ENCODE measurements around the gene IL12RB2. TPM values are rescaled to one million over a fixed set of nuclear protein-coding genes. Genes with fewer than 3 reads are reported as not detected.
A peak's percentile ranks its signal among the peaks of the same experiment; 100 is the strongest.
"Not testable (repeated sequence)": the region's sequence is repeated elsewhere in the genome, so short reads cannot be mapped to it uniquely, and the experiment has no call there.

IL12RB2 gene
- total RNA-seq, 1 donor from 2014 or later: 0.06 TPM

DNA sequence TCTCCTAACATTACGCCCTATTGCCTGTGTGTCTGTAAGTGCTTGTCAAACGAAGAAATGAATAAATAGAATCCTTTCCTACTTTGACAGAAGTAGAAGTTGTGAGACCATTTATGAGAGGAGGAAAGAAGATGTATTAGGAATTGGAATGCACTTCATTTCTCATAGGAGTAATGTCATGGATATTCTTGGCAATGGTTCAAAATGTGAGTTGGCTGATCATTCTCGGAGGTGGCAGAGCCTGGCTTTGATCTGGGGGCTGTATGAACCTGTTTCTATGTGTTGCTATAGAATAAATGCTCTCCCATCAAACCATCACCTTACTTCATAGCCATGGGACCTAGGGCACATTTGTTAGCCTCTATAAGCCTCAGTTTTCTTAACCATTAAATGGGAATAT is 132.7 kb downstream of the IL12RB2 start:
- Histone ChIP-seq H2AFZ (replicated peaks) (no peak overlapping the region), H3K36me3 (no peaks in the 10 kb centered on the region), H3F3A (ENCODE audit: low read depth) (no peaks in the 10 kb centered on the region), H3K27me3 (no peaks in the 10 kb centered on the region), H3K4me1 (no peaks in the 10 kb centered on the region), H3K79me2 (ENCODE audit: low read depth) (no peaks in the 10 kb centered on the region), H4K20me1 (ENCODE audit: low read depth) (no peaks in the 10 kb centered on the region), H3K4me2 (no peak overlapping the region), H3K27ac (no peak overlapping the region), H3K9ac (no peak overlapping the region), H3K9me3 (ENCODE audit: low read depth) (no peaks in the 10 kb centered on the region), H3K4me3 (no peak overlapping the region)
- peaks cover 4% of the 10 kb centered on the region for H3K4me1 Mint-ChIP-seq
- no peak for DNase-seq (ENCODE audit: low spot score)
- no peak overlapping the region for H3K4me3 Mint-ChIP-seq
- no peaks in the 10 kb centered on the region for H3K9me3 Mint-ChIP-seq
- no peak overlapping the region for H3K27ac Mint-ChIP-seq
- TF ChIP-seq EZH2phosphoT487 (IDR thresholded peaks at IDR 0.05) (no peak), EZH2 (IDR thresholded peaks at IDR 0.05) (no peak)
- TF ChIP-seq, protein P1, sequence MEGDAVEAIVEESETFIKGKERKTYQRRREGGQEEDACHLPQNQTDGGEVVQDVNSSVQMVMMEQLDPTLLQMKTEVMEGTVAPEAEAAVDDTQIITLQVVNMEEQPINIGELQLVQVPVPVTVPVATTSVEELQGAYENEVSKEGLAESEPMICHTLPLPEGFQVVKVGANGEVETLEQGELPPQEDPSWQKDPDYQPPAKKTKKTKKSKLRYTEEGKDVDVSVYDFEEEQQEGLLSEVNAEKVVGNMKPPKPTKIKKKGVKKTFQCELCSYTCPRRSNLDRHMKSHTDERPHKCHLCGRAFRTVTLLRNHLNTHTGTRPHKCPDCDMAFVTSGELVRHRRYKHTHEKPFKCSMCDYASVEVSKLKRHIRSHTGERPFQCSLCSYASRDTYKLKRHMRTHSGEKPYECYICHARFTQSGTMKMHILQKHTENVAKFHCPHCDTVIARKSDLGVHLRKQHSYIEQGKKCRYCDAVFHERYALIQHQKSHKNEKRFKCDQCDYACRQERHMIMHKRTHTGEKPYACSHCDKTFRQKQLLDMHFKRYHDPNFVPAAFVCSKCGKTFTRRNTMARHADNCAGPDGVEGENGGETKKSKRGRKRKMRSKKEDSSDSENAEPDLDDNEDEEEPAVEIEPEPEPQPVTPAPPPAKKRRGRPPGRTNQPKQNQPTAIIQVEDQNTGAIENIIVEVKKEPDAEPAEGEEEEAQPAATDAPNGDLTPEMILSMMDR (IDR thresholded peaks at IDR 0.05): no peak
- peaks cover 4% of the 10 kb centered on the region for H3K27me3 Mint-ChIP-seq (ENCODE audit: insufficient read depth, low read depth)
- no peaks in the 10 kb centered on the region for H3K36me3 Mint-ChIP-seq

DNA sequence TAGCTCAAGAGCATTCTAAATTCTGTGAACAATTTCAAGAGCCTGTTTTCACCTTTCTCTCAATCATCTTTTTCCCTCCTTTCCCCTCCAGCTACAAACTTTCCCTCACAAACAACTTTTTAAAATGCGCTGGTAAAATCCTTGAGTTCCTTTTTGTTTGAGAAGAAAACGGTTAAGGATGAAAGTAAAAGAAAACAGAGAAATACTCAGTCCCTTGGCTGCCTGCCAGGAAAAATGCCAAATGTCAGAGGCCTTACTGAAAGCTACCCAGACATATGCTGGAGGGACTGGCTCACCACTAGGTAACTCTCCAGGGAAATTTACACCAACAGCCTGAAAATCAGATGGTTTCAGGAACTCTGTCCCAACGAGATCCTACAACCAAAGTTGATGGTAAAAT is 133.5 kb downstream of the IL12RB2 start:
- H3K9me3 Mint-ChIP-seq: no peaks in the 10 kb centered on the region
- H3K4me1 Mint-ChIP-seq: peaks cover 4% of the 10 kb centered on the region
- H3K27ac ChIP-seq: no peak overlapping the region

DNA sequence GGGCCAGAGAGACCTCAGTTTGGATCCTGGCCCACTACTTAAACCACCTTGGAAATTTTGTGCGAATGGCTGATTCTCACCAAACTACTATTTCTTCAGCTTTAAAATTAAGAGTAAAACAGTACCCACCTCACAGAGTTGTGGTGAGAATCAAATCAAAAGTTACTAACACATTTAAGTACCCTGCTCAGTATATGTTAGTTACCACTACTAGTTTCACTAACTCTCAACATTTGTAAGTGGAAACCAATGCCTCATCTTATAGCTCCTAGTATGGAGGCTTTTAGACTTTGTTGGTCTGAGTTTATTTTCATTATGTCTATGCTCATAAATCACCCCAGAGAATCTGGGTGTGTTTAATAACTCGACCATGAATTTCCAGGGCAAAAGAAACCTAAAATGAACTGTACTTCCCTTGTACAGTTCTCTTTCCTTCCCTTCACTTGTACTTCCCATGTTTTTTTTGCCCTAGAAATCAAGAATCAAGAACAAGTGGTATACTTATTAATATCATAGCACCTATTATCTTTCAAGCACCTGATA is 134.1 kb downstream of the IL12RB2 start:
- Mint-ChIP-seq H3K9me3 (no peaks in the 10 kb centered on the region), H3K27me3 (ENCODE audit: insufficient read depth, low read depth) (peaks cover 4% of the 10 kb centered on the region), H3K36me3 (no peaks in the 10 kb centered on the region), H3K4me1 (peaks cover 4% of the 10 kb centered on the region), H3K27ac (no peak overlapping the region), H3K4me3 (no peak overlapping the region)
- no peaks in the 10 kb centered on the region for H4K20me1 ChIP-seq (ENCODE audit: low read depth)
- H3K4me1 ChIP-seq: no peaks in the 10 kb centered on the region
- H3K9ac ChIP-seq: no peak overlapping the region
- no peak for TF ChIP-seq EZH2 (IDR thresholded peaks at IDR 0.05)
- TF ChIP-seq EZH2phosphoT487 (IDR thresholded peaks at IDR 0.05): no peak
- TF ChIP-seq, protein P1 (IDR thresholded peaks at IDR 0.05): no peak
- no peaks in the 10 kb centered on the region for H3K36me3 ChIP-seq
- H3K9me3 ChIP-seq (ENCODE audit: low read depth): no peaks in the 10 kb centered on the region
- H3K79me2 ChIP-seq (ENCODE audit: low read depth): no peaks in the 10 kb centered on the region
- DNase-seq (ENCODE audit: low spot score): no peak
- no peak overlapping the region for H3K4me3 ChIP-seq
- no peak overlapping the region for H3K27ac ChIP-seq
- no peaks in the 10 kb centered on the region for H3F3A ChIP-seq (ENCODE audit: low read depth)
- H3K27me3 ChIP-seq: no peaks in the 10 kb centered on the region
- no peak overlapping the region for H2AFZ ChIP-seq (replicated peaks)
- H3K4me2 ChIP-seq: no peak overlapping the region

More for the DNA sequence above, 133.5 kb downstream of the IL12RB2 start:
- H3K9ac ChIP-seq: no peak overlapping the region
- H3F3A ChIP-seq (ENCODE audit: low read depth): no peaks in the 10 kb centered on the region
- peak overlapping the region; percentile 23 for H2AFZ ChIP-seq (replicated peaks)
- TF ChIP-seq, protein P1 (IDR thresholded peaks at IDR 0.05): no peak
- TF ChIP-seq EZH2phosphoT487 (IDR thresholded peaks at IDR 0.05) (no peak), EZH2 (IDR thresholded peaks at IDR 0.05) (no peak)
- DNase-seq (ENCODE audit: low spot score): no peak
- H4K20me1 ChIP-seq (ENCODE audit: low read depth): no peaks in the 10 kb centered on the region
- Mint-ChIP-seq H3K4me3 (no peak overlapping the region), H3K36me3 (no peaks in the 10 kb centered on the region), H3K27me3 (ENCODE audit: insufficient read depth, low read depth) (peaks cover 4% of the 10 kb centered on the region), H3K27ac (no peak overlapping the region)
- H3K27me3 ChIP-seq: no peaks in the 10 kb centered on the region
- no peaks in the 10 kb centered on the region for H3K9me3 ChIP-seq (ENCODE audit: low read depth)
- H3K4me1 ChIP-seq: no peaks in the 10 kb centered on the region
- no peaks in the 10 kb centered on the region for H3K36me3 ChIP-seq
- no peak overlapping the region for H3K4me3 ChIP-seq
- no peak overlapping the region for H3K4me2 ChIP-seq
- no peaks in the 10 kb centered on the region for H3K79me2 ChIP-seq (ENCODE audit: low read depth)

DNA sequence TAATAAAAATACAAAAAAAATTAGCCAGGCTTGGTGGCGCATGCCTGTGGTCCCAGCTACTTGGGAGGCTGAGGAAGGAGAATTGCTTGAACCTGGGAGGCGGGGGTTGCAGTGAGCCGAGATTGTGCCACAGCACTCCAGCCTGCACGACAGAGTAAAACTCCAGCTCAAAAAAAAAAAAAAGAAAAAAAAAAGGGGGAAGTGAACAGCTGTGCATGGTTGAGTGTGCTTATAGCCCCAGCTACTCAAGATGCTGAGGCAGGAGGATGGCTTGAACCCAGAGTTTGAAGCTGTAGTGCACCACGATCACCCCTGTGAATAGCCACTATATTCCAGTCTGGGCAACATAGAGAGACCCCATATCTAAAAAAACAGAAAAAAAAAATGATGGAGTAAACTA is 138.3 kb downstream of the IL12RB2 start:
- H3K27me3 Mint-ChIP-seq (ENCODE audit: insufficient read depth, low read depth); H3K27ac ChIP-seq; H3K9me3 ChIP-seq (ENCODE audit: low read depth); H3K4me3 Mint-ChIP-seq; H2AFZ ChIP-seq (replicated peaks); DNase-seq (ENCODE audit: low spot score); H3K36me3 Mint-ChIP-seq; H3K36me3 ChIP-seq; H3K4me1 Mint-ChIP-seq; H4K20me1 ChIP-seq (ENCODE audit: low read depth); H3K9ac ChIP-seq; H3K4me2 ChIP-seq; H3K27me3 ChIP-seq; H3K79me2 ChIP-seq (ENCODE audit: low read depth); H3K9me3 Mint-ChIP-seq; H3K4me3 ChIP-seq; H3F3A ChIP-seq (ENCODE audit: low read depth); H3K4me1 ChIP-seq; H3K27ac Mint-ChIP-seq: not testable (repeated sequence)

Small RNAs within 50 kb of the gene (small RNA-seq; reads per million reads assigned to genes)
- gene RNU4ATAC4P (not detected), gene RNU6-387P (not detected)

Other genes starting within 250 kb of the IL12RB2 start
- not detected in 2 replicates for gene C1orf141, start 172.9 kb upstream of the IL12RB2 start, total RNA-seq (ENCODE audit: low replicate concordance)
- gene IL23R, start 141.4 kb upstream of the IL12RB2 start, total RNA-seq (ENCODE audit: low replicate concordance): not detected in 2 replicates
- gene SERBP1, start 122.5 kb downstream of the IL12RB2 start, total RNA-seq (ENCODE audit: low replicate concordance): 399 and 534 TPM in 2 replicates

All from neural progenitor cell (in vitro differentiated cells).